Stimulated activated CD4-positive, alpha-beta T cell treated with anti-CD3 and anti-CD28 coated beads, Interleukin-2, amount 100 ng/mL, for 48 hours (primary cell): ENCODE data around the gene B3GAT3.
A peak's percentile ranks its signal among the peaks of the same experiment; 100 is the strongest.
"Not testable (repeated sequence)": the region's sequence is repeated elsewhere in the genome, so short reads cannot be mapped to it uniquely, and the experiment has no call there.

Experiments
- DNase-seq, 2 donors: peaks; one replicate each; pipeline ENCODE4 v3.0.0-alpha.2; 2020

B3GAT3 gene

GRCh38 chr11:62621567-62622470 is at the start of gene B3GAT3:
Gene B3GAT3 (minus strand): TSS chr11:62621986. CDS start chr11:62621947, 39 bp downstream.
- peak; percentile 91 to 94 for DNase-seq

GRCh38 chr11:62671236-62671607 is 49.4 kb upstream of the B3GAT3 start:
- no peak for DNase-seq

GRCh38 chr11:62669420-62670161 is 47.8 kb upstream of the B3GAT3 start:
- DNase-seq = no peak

- DNase-seq = no peak
Measured at GRCh38 chr11:62667460-62667859, 45.7 kb upstream of the B3GAT3 start.

- DNase-seq = no peak
Measured at GRCh38 chr11:62666259-62666926, 44.6 kb upstream of the B3GAT3 start.

- no peak for DNase-seq
Measured at GRCh38 chr11:62665599-62666258, 43.9 kb upstream of the B3GAT3 start.

GRCh38 chr11:62665075-62665598 is 43.4 kb upstream of the B3GAT3 start, which contains the start of the genes C11orf98 and CSKMT:
Gene C11orf98 (minus strand): TSS chr11:62665210. CDS start chr11:62665169, 41 bp downstream.
Gene CSKMT (plus strand): TSS chr11:62665312. CDS start chr11:62665880, 568 bp downstream.
- DNase-seq = peak; percentile 95 to 97

GRCh38 chr11:62664405-62665074 is 42.8 kb upstream of the B3GAT3 start:
- DNase-seq = peak in 1 of 2 donors; percentile 48

GRCh38 chr11:62656796-62657429 is 35.1 kb upstream of the B3GAT3 start:
- no peak for DNase-seq

GRCh38 chr11:62654297-62654696 is 32.5 kb upstream of the B3GAT3 start:
- DNase-seq = no peak

- no peak for DNase-seq
Measured at GRCh38 chr11:62652161-62653006, 30.6 kb upstream of the B3GAT3 start.

- DNase-seq = not testable (repeated sequence)
Measured at GRCh38 chr11:62650283-62650682, 28.5 kb upstream of the B3GAT3 start.

- no peak for DNase-seq
Measured at GRCh38 chr11:62649486-62649885, 27.7 kb upstream of the B3GAT3 start.

GRCh38 chr11:62648967-62649364 is 27.2 kb upstream of the B3GAT3 start:
- no peak for DNase-seq

GRCh38 chr11:62648185-62648966 is 26.6 kb upstream of the B3GAT3 start:
- no peak for DNase-seq

GRCh38 chr11:62647609-62648005 is 25.8 kb upstream of the B3GAT3 start:
- no peak for DNase-seq

- no peak for DNase-seq
Measured at GRCh38 chr11:62646825-62647608, 25.2 kb upstream of the B3GAT3 start.
